ENCODE data around the gene KCND3. TPM values are rescaled to one million over a fixed set of nuclear protein-coding genes. Genes with fewer than 3 reads are reported as not detected.

The KCND3 gene
- total RNA-seq, 1 donor from 2014 or later, result under 0.01 TPM

- no peak for DNase-seq (ENCODE audit: low read depth)
- Histone ChIP-seq H3K36me3 (ENCODE audit: control insufficient read depth, insufficient read depth, low read length) (no peaks in the 10 kb centered on the region), H3K4me3 (ENCODE audit: low read depth, low read length) (no peak overlapping the region), H3K27me3 (ENCODE audit: control insufficient read depth, insufficient read depth, low read length) (no peaks in the 10 kb centered on the region)
- no peak for TF ChIP-seq CTCF (IDR thresholded peaks at IDR 0.05; ENCODE audit: insufficient read depth, low read length, poor library complexity, severe bottlenecking)
Measured at GRCh38 chr1:111958075-111958474, 31.4 kb downstream of the KCND3 start.

- no peaks in the 10 kb centered on the region for H3K27me3 ChIP-seq (ENCODE audit: control insufficient read depth, insufficient read depth, low read length)
- TF ChIP-seq CTCF (IDR thresholded peaks at IDR 0.05; ENCODE audit: insufficient read depth, low read length, poor library complexity, severe bottlenecking), result no peak
- H3K36me3 ChIP-seq (ENCODE audit: control insufficient read depth, insufficient read depth, low read length), result no peaks in the 10 kb centered on the region
- no peak overlapping the region for H3K4me3 ChIP-seq (ENCODE audit: low read depth, low read length)
- no peak for DNase-seq (ENCODE audit: low read depth)
Measured at GRCh38 chr1:111956155-111956771, 33.2 kb downstream of the KCND3 start.

GRCh38 chr1:111955755-111956154 is 33.7 kb downstream of the KCND3 start:
- Histone ChIP-seq H3K27me3 (ENCODE audit: control insufficient read depth, insufficient read depth, low read length) (no peaks in the 10 kb centered on the region), H3K36me3 (ENCODE audit: control insufficient read depth, insufficient read depth, low read length) (no peaks in the 10 kb centered on the region), H3K4me3 (ENCODE audit: low read depth, low read length) (no peak overlapping the region)
- no peak for DNase-seq (ENCODE audit: low read depth)
- TF ChIP-seq CTCF (IDR thresholded peaks at IDR 0.05; ENCODE audit: insufficient read depth, low read length, poor library complexity, severe bottlenecking), result no peak

GRCh38 chr1:111953797-111954196 is 35.7 kb downstream of the KCND3 start:
- H3K36me3 ChIP-seq (ENCODE audit: control insufficient read depth, insufficient read depth, low read length), result no peaks in the 10 kb centered on the region
- no peak overlapping the region for H3K4me3 ChIP-seq (ENCODE audit: low read depth, low read length)
- H3K27me3 ChIP-seq (ENCODE audit: control insufficient read depth, insufficient read depth, low read length), result no peaks in the 10 kb centered on the region
- TF ChIP-seq CTCF (IDR thresholded peaks at IDR 0.05; ENCODE audit: insufficient read depth, low read length, poor library complexity, severe bottlenecking), result no peak
- DNase-seq (ENCODE audit: low read depth), result no peak

- TF ChIP-seq CTCF (IDR thresholded peaks at IDR 0.05; ENCODE audit: insufficient read depth, low read length, poor library complexity, severe bottlenecking), result no peak
- no peaks in the 10 kb centered on the region for H3K27me3 ChIP-seq (ENCODE audit: control insufficient read depth, insufficient read depth, low read length)
- H3K36me3 ChIP-seq (ENCODE audit: control insufficient read depth, insufficient read depth, low read length), result no peaks in the 10 kb centered on the region
- H3K4me3 ChIP-seq (ENCODE audit: low read depth, low read length), result no peak overlapping the region
- DNase-seq (ENCODE audit: low read depth), result no peak
Measured at GRCh38 chr1:111952125-111952657, 37.3 kb downstream of the KCND3 start.

All from kidney epithelial cell (primary cell).